WTC11 (cell line): Measurements from ENCODE around the gene P2RY4. TPM values are rescaled to one million over a fixed set of nuclear protein-coding genes. Genes with fewer than 3 reads are reported as not detected.

ENCODE experiments used
- ATAC-seq: fragments of 200-7000 bp; cut with Tn5 transposase; 2 replicates; pipeline ENCODE4 v1.10.0; 2021; ENCODE audit warnings: mild to moderate bottlenecking, moderate library complexity
- CTCF ChIA-PET: fragments of 300-600 bp; sonication (Branson Sonifier 250); formaldehyde crosslinking; loops from one replicate; lab custom pipeline; 2021; ENCODE audit warnings: antibody characterized with exemption; lab: Charles Lee
- POLR2A ChIA-PET: fragments of 350-600 bp; sonication (Branson Sonifier 250); formaldehyde crosslinking; loops from one replicate; lab custom pipeline; 2021; ENCODE audit warnings: antibody characterized with exemption; lab: Charles Lee
- DNase-seq: peaks from one replicate; pipeline ENCODE4 v3.0.0; 2021; ENCODE audit warnings: low spot score
- H3K27ac Mint-ChIP-seq: 2 replicates; pipeline ENCODE4 v1.8.0; 2021; ENCODE audit warnings: mixed read lengths
- H3K27me3 Mint-ChIP-seq: 2 replicates; pipeline ENCODE4 v1.8.0; 2021; ENCODE audit warnings: low read depth, mild to moderate bottlenecking, moderate library complexity, mixed read lengths
- H3K36me3 Mint-ChIP-seq: 2 replicates; pipeline ENCODE4 v1.8.0; 2021; ENCODE audit warnings: mixed read lengths
- H3K4me1 Mint-ChIP-seq: 2 replicates; pipeline ENCODE4 v1.8.0; 2022; ENCODE audit warnings: mixed read lengths
- H3K4me3 Mint-ChIP-seq: 2 replicates; pipeline ENCODE4 v1.8.0; 2021; ENCODE audit warnings: mild to moderate bottlenecking, moderate library complexity, mixed read lengths
- H3K9me3 Mint-ChIP-seq: 2 replicates; pipeline ENCODE4 v1.8.0; 2021; ENCODE audit warnings: mixed read lengths
- ATF2 ChIP-seq: sonication (generic); formaldehyde crosslinking; IDR thresholded peaks from 2 replicates; pipeline ENCODE4 v1.8.1; 2022; ENCODE audit warnings: low read depth, missing genetic modification reagents, borderline replicate concordance
- CBFB ChIP-seq: sonication (generic); formaldehyde crosslinking; IDR thresholded peaks from 2 replicates; pipeline ENCODE4 v1.8.1; 2022; ENCODE audit warnings: mild to moderate bottlenecking, low read depth, missing genetic modification reagents
- GRHL2 ChIP-seq: fragments of 250-450 bp; sonication (Bioruptor Pico); IDR thresholded peaks from 2 replicates; pipeline ENCODE4 v1.8.0; 2022; ENCODE audit warnings: mild to moderate bottlenecking, moderate library complexity; ENCODE audit not compliant: insufficient replicate concordance, severe bottlenecking
- JAZF1 ChIP-seq: fragments of 250-450 bp; sonication (Bioruptor Pico); IDR thresholded peaks from 2 replicates; pipeline ENCODE4 v1.9.0; 2021; ENCODE audit warnings: moderate library complexity, mild to moderate bottlenecking, inconsistent platforms
- JUN ChIP-seq: sonication (generic); formaldehyde crosslinking; IDR thresholded peaks from 2 replicates; pipeline ENCODE4 v1.8.0; 2023; ENCODE audit warnings: mild to moderate bottlenecking, missing genetic modification reagents
- KAT7 ChIP-seq: sonication (generic); formaldehyde crosslinking; IDR thresholded peaks from 2 replicates; pipeline ENCODE4 v1.8.1; 2023; ENCODE audit warnings: missing genetic modification reagents, mild to moderate bottlenecking, borderline replicate concordance
- MXD4 ChIP-seq: fragments of 250-450 bp; sonication (Bioruptor Pico); IDR thresholded peaks from 2 replicates; pipeline ENCODE4 v1.8.0; 2021; ENCODE audit warnings: mild to moderate bottlenecking, moderate library complexity, borderline replicate concordance
- PRRX2 ChIP-seq: fragments of 250-450 bp; sonication (Bioruptor Pico); IDR thresholded peaks from 2 replicates; pipeline ENCODE4 v1.8.0; 2021; ENCODE audit warnings: mild to moderate bottlenecking
- SMAD3 ChIP-seq: sonication (generic); formaldehyde crosslinking; IDR thresholded peaks from 2 replicates; pipeline ENCODE4 v1.8.0; 2022; ENCODE audit warnings: missing genetic modification reagents, mild to moderate bottlenecking, borderline replicate concordance
- SOX15 ChIP-seq: fragments of 250-450 bp; sonication (Bioruptor Pico); IDR thresholded peaks from 2 replicates; pipeline ENCODE4 v1.9.0; 2021; ENCODE audit warnings: mild to moderate bottlenecking
- TP53 ChIP-seq: sonication (generic); formaldehyde crosslinking; IDR thresholded peaks from 2 replicates; pipeline ENCODE4 v1.8.1; 2023; ENCODE audit warnings: mild to moderate bottlenecking, missing genetic modification reagents
- ZBTB43 ChIP-seq: sonication (generic); formaldehyde crosslinking; IDR thresholded peaks from 2 replicates; pipeline ENCODE4 v1.8.1; 2023; ENCODE audit warnings: mild to moderate bottlenecking, missing genetic modification reagents
- ZNF263 ChIP-seq: sonication (generic); formaldehyde crosslinking; IDR thresholded peaks from 2 replicates; pipeline ENCODE4 v1.8.1; 2022; ENCODE audit warnings: low read depth, mild to moderate bottlenecking, moderate library complexity, missing genetic modification reagents
- ZNF317 ChIP-seq: sonication (generic); formaldehyde crosslinking; IDR thresholded peaks from 2 replicates; pipeline ENCODE4 v1.8.1; 2023; ENCODE audit warnings: low read depth, mild to moderate bottlenecking, moderate library complexity, missing genetic modification reagents, borderline replicate concordance
- ZNF416 ChIP-seq: fragments of 250-450 bp; sonication (Bioruptor Pico); IDR thresholded peaks from 2 replicates; pipeline ENCODE4 v1.9.0; 2021; ENCODE audit warnings: mild to moderate bottlenecking, inconsistent platforms
- total RNA-seq: library from RNA; stranded (reverse); gene quantifications from 3 replicates; pipeline ENCODE4 v1.2.3, GENCODE V29; 2021
- TF ChIP-seq, protein P1 (sequence below): sonication (generic); formaldehyde crosslinking; IDR thresholded peaks from 2 replicates; pipeline ENCODE4 v1.8.0; 2022; ENCODE audit warnings: mild to moderate bottlenecking, missing genetic modification reagents
- TF ChIP-seq, protein P2 (sequence below): fragments of 250-450 bp; sonication (Bioruptor Pico); conservative IDR thresholded peaks from 2 replicates; pipeline ENCODE4 v1.9.0; 2021; ENCODE audit warnings: mild to moderate bottlenecking
- TF ChIP-seq, protein P3 (sequence below): sonication (generic); formaldehyde crosslinking; conservative IDR thresholded peaks from 2 replicates; pipeline ENCODE4 v1.8.1; 2022; ENCODE audit warnings: mild to moderate bottlenecking, missing genetic modification reagents
- TF ChIP-seq, protein P4 (sequence below): fragments of 250-450 bp; sonication (Bioruptor Pico); IDR thresholded peaks from 2 replicates; pipeline ENCODE4 v1.8.0; 2021; ENCODE audit warnings: mild to moderate bottlenecking
- TF ChIP-seq, protein P5 (sequence below): fragments of 250-450 bp; sonication (Bioruptor Pico); IDR thresholded peaks from 2 replicates; pipeline ENCODE4 v2.1.2; 2022; ENCODE audit warnings: mild to moderate bottlenecking, moderate library complexity
- TF ChIP-seq, protein P6 (sequence below): sonication (generic); formaldehyde crosslinking; IDR thresholded peaks from 2 replicates; pipeline ENCODE4 v1.8.1; 2022; ENCODE audit warnings: mild to moderate bottlenecking, moderate library complexity, missing genetic modification reagents

Gene P2RY4
- total RNA-seq, 1 experiment from 2014 or later, result not detected

- no peak for TF ChIP-seq ATF2 (CRISPR knock-in tag)
These were observed 41.7 kb upstream of the P2RY4 start (continued) for GRCh38 chrX:70301716-70302115.

DNA sequence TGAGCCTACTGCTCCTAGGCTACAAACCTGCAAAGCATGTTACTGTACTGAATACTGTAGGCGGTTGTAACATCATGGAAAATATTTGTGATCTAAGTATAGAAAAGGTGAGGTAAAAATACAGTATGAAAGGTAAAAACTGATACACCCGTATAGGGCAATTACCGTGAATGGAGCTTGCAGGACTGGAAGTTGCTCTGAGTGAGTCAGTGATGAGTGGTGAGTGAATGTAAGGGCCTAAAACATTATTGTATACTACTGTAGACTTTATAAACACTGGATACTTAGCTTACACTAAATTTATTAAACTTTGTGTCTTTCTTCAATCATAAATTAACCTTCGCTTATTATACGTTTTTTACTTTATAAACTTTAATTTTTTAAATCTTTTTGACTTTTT, 33.6 kb upstream of the P2RY4 start:
- no peak overlapping the region for H3K27ac Mint-ChIP-seq
- TF ChIP-seq JAZF1 (no peak), ZNF416 (no peak), PRRX2 (CRISPR knock-in tag) (no peak)
- TF ChIP-seq, protein P1, sequence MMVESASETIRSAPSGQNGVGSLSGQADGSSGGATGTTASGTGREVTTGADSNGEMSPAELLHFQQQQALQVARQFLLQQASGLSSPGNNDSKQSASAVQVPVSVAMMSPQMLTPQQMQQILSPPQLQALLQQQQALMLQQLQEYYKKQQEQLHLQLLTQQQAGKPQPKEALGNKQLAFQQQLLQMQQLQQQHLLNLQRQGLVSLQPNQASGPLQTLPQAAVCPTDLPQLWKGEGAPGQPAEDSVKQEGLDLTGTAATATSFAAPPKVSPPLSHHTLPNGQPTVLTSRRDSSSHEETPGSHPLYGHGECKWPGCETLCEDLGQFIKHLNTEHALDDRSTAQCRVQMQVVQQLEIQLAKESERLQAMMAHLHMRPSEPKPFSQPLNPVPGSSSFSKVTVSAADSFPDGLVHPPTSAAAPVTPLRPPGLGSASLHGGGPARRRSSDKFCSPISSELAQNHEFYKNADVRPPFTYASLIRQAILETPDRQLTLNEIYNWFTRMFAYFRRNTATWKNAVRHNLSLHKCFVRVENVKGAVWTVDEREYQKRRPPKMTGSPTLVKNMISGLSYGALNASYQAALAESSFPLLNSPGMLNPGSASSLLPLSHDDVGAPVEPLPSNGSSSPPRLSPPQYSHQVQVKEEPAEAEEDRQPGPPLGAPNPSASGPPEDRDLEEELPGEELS, result no peak
- peaks cover 12% of the 10 kb centered on the region for H3K4me1 Mint-ChIP-seq
- H3K27me3 Mint-ChIP-seq, result no peaks in the 10 kb centered on the region
- peaks cover 13% of the 10 kb centered on the region for H3K36me3 Mint-ChIP-seq
- ATAC-seq (no peak), DNase-seq (no peak)
- CTCF ChIA-PET, result no interaction called here
- no peak overlapping the region for H3K4me3 Mint-ChIP-seq
- POLR2A ChIA-PET, result no interaction called here
- H3K9me3 Mint-ChIP-seq, result no peaks in the 10 kb centered on the region

DNA sequence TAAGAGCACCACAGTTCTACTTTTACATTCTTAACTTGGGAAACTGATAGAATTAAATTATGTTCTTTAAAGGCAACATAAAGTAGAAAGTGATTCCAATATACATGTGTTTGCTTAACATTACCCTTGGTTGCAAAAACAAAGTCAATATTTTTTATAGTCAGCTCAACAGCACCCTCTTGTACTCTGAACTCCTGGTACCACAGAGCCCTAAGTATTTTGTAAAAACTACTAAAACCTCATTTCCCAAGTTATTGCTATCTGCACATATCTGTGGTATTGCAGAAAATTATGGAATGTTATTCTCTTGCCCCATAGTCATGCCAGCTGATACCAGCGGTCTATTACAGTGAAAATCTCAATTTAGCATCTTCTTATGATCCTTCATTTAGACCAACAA, 32.8 kb upstream of the P2RY4 start:
- ChIA-PET POLR2A (no interaction called here), CTCF (no interaction called here)
- Mint-ChIP-seq H3K9me3 (no peaks in the 10 kb centered on the region), H3K4me1 (peaks cover 12% of the 10 kb centered on the region), H3K27me3 (no peaks in the 10 kb centered on the region), H3K27ac (no peak overlapping the region), H3K36me3 (peaks cover 13% of the 10 kb centered on the region), H3K4me3 (peak overlapping the region; percentile 16)
- DNase-seq (no peak), ATAC-seq (no peak)
- TF ChIP-seq ZNF317 (CRISPR knock-in tag), result no peak
- no peak for TF ChIP-seq TP53
- no peak for TF ChIP-seq MXD4
- TF ChIP-seq GRHL2 (CRISPR knock-in tag), result no peak
- no peak for TF ChIP-seq SOX15 (CRISPR knock-in tag)
- TF ChIP-seq, protein P2, sequence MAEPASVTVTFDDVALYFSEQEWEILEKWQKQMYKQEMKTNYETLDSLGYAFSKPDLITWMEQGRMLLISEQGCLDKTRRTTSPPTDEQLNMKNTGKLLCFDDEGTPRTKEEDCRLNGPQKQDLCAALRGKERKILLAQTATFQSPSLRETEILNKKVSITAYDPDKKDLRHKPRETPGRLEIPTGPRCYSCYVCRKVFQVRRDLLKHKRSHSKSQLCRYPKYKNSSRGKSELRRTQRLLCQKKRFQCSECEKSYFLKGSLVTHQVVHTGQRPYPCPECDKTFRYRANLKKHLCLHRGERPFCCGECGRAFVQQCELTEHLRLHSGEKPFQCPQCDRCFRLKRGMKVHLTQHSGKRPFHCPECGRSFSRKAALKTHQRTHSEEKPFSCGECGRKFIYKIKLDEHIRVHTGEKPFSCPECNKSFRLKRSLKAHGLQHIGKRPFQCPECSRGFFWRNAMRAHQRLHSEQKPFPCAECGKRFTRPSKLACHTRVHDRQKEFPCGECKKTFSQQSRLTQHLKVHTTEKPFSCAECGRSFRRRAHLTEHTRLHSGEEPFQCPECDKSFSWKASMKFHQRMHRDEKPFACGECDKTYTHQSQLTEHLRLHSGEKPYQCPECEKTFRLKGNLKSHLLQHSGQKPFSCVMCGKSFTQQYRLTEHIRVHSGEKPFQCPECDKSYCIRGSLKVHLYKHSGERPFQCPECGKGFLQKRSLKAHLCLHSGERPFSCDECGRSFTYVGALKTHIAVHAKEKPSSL (CRISPR knock-in tag), result no peak
- TF ChIP-seq, protein P3, sequence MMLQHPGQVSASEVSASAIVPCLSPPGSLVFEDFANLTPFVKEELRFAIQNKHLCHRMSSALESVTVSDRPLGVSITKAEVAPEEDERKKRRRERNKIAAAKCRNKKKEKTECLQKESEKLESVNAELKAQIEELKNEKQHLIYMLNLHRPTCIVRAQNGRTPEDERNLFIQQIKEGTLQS (CRISPR knock-in tag), result no peak
- TF ChIP-seq ZNF416, result no peak
- no peak for TF ChIP-seq KAT7 (CRISPR knock-in tag)
- TF ChIP-seq ZNF263 (CRISPR knock-in tag), result no peak
- no peak for TF ChIP-seq ZBTB43 (CRISPR knock-in tag)
- TF ChIP-seq CBFB (CRISPR knock-in tag), result no peak
- TF ChIP-seq, protein P4, sequence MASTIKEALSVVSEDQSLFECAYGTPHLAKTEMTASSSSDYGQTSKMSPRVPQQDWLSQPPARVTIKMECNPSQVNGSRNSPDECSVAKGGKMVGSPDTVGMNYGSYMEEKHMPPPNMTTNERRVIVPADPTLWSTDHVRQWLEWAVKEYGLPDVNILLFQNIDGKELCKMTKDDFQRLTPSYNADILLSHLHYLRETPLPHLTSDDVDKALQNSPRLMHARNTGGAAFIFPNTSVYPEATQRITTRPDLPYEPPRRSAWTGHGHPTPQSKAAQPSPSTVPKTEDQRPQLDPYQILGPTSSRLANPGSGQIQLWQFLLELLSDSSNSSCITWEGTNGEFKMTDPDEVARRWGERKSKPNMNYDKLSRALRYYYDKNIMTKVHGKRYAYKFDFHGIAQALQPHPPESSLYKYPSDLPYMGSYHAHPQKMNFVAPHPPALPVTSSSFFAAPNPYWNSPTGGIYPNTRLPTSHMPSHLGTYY (CRISPR knock-in tag), result no peak
- no peak for TF ChIP-seq JAZF1
- TF ChIP-seq SMAD3, result no peak
- TF ChIP-seq, protein P5, sequence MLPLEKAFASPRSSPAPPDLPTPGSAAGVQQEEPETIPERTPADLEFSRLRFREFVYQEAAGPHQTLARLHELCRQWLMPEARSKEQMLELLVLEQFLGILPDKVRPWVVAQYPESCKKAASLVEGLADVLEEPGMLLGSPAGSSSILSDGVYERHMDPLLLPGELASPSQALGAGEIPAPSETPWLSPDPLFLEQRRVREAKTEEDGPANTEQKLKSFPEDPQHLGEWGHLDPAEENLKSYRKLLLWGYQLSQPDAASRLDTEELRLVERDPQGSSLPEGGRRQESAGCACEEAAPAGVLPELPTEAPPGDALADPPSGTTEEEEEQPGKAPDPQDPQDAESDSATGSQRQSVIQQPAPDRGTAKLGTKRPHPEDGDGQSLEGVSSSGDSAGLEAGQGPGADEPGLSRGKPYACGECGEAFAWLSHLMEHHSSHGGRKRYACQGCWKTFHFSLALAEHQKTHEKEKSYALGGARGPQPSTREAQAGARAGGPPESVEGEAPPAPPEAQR (CRISPR knock-in tag), result no peak
- TF ChIP-seq JUN, result no peak
- TF ChIP-seq, protein P6, sequence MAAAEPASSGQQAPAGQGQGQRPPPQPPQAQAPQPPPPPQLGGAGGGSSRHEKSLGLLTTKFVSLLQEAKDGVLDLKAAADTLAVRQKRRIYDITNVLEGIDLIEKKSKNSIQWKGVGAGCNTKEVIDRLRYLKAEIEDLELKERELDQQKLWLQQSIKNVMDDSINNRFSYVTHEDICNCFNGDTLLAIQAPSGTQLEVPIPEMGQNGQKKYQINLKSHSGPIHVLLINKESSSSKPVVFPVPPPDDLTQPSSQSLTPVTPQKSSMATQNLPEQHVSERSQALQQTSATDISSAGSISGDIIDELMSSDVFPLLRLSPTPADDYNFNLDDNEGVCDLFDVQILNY (CRISPR knock-in tag), result no peak
- no peak for TF ChIP-seq ATF2 (CRISPR knock-in tag)
